ENCODE measurements around the gene CC2D1A. TPM values are rescaled to one million over a fixed set of nuclear protein-coding genes. Genes with fewer than 3 reads are reported as not detected.
"Not testable (repeated sequence)": the region's sequence is repeated elsewhere in the genome, so short reads cannot be mapped to it uniquely, and the experiment has no call there.

CC2D1A gene
- total RNA-seq, 1 donor from 2014 or later: 35.4 TPM

GRCh38 chr19:13965377-13965896 is 59.4 kb downstream of the CC2D1A start:
- no peak for DNase-seq (ENCODE audit: extremely low spot score, unreplicated experiment)

DNA sequence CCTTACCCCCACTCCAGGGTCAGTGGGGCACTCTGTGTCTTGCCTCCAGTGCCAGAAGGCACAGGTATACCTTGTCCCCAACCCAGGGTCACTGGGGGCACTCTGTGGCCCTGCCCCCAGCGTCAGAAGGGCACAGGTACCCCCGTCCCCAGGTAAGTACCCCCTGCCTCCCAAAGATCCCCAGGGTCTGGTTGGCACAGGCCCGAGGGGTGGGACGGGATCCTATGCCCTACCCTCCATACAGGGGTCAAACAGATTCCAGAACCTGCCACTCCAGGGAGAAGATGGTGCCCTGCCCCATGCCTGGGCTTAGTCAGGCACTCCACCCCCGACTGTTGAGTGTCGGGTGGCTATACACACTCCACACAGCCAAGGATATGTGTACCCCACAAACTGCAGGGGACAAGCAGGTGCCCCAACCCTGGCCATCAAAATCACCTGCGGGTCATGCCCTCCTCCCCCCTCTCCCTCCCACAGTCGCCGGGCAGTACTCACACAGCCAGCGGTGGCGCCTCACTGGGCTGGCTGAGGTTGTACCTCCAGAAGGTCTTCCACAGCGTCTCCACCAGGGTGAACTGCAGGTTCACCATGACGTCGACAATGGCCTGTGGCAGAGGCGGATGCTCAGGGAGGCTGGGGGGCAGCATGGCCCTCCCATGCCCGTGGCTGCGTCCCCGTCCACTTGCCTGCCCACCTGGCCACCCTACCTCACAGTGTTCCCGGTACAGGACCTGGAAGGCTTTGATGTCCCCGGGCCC is 60.1 kb downstream of the CC2D1A start:
- Mint-ChIP-seq H3K4me1 (ENCODE audit: unreplicated experiment) (no peaks in the 10 kb centered on the region), H3K9me3 (no peaks in the 10 kb centered on the region), H3K36me3 (peaks cover 13% of the 10 kb centered on the region), H3K27ac (no peak overlapping the region), H3K4me3 (no peak overlapping the region), H3K27me3 (no peaks in the 10 kb centered on the region)
- DNase-seq (ENCODE audit: extremely low spot score, unreplicated experiment): no peak
- TF ChIP-seq, protein P1, sequence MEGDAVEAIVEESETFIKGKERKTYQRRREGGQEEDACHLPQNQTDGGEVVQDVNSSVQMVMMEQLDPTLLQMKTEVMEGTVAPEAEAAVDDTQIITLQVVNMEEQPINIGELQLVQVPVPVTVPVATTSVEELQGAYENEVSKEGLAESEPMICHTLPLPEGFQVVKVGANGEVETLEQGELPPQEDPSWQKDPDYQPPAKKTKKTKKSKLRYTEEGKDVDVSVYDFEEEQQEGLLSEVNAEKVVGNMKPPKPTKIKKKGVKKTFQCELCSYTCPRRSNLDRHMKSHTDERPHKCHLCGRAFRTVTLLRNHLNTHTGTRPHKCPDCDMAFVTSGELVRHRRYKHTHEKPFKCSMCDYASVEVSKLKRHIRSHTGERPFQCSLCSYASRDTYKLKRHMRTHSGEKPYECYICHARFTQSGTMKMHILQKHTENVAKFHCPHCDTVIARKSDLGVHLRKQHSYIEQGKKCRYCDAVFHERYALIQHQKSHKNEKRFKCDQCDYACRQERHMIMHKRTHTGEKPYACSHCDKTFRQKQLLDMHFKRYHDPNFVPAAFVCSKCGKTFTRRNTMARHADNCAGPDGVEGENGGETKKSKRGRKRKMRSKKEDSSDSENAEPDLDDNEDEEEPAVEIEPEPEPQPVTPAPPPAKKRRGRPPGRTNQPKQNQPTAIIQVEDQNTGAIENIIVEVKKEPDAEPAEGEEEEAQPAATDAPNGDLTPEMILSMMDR (conservative IDR thresholded peaks at IDR 0.05): no peak

More at GRCh38 chr19:13965377-13965896, 59.4 kb downstream of the CC2D1A start:
- TF ChIP-seq, protein P1 (conservative IDR thresholded peaks at IDR 0.05): no peak
- no peaks in the 10 kb centered on the region for H3K9me3 Mint-ChIP-seq
- peaks cover 13% of the 10 kb centered on the region for H3K36me3 Mint-ChIP-seq
- no peaks in the 10 kb centered on the region for H3K27me3 Mint-ChIP-seq
- H3K27ac Mint-ChIP-seq: no peak overlapping the region
- no peaks in the 10 kb centered on the region for H3K4me1 Mint-ChIP-seq (ENCODE audit: unreplicated experiment)
- no peak overlapping the region for H3K4me3 Mint-ChIP-seq

GRCh38 chr19:13966684-13967128 is 60.7 kb downstream of the CC2D1A start:
- DNase-seq (ENCODE audit: extremely low spot score, unreplicated experiment): no peak
- Mint-ChIP-seq H3K9me3 (no peaks in the 10 kb centered on the region), H3K27ac (no peak overlapping the region), H3K36me3 (peaks cover 8% of the 10 kb centered on the region), H3K4me1 (ENCODE audit: unreplicated experiment) (no peaks in the 10 kb centered on the region), H3K4me3 (no peak overlapping the region), H3K27me3 (no peaks in the 10 kb centered on the region)
- TF ChIP-seq, protein P1 (conservative IDR thresholded peaks at IDR 0.05): no peak

DNA sequence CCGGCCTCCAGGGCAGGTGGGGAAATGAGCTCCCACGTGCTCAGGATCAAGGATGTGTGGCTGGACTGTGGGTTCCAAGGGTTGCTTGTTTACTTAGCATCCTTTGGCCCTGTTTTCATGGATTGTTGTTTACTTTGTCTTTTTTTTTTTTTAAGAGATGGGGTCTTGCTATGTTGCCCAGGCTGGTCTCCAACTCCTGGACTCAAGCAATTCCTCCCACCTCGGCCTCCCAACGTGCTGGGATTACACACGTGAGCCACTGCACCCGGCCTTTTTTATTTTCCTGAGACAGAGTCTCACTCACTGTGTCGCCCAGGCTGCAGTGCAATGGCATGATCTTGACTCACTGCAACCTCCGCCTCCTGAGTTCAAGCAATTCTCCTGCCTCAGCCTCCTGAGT is 61.2 kb downstream of the CC2D1A start:
- not testable (repeated sequence) for H3K36me3 Mint-ChIP-seq; H3K9me3 Mint-ChIP-seq; H3K27ac Mint-ChIP-seq; H3K4me3 Mint-ChIP-seq; H3K27me3 Mint-ChIP-seq; DNase-seq (ENCODE audit: extremely low spot score, unreplicated experiment); H3K4me1 Mint-ChIP-seq (ENCODE audit: unreplicated experiment)

DNA sequence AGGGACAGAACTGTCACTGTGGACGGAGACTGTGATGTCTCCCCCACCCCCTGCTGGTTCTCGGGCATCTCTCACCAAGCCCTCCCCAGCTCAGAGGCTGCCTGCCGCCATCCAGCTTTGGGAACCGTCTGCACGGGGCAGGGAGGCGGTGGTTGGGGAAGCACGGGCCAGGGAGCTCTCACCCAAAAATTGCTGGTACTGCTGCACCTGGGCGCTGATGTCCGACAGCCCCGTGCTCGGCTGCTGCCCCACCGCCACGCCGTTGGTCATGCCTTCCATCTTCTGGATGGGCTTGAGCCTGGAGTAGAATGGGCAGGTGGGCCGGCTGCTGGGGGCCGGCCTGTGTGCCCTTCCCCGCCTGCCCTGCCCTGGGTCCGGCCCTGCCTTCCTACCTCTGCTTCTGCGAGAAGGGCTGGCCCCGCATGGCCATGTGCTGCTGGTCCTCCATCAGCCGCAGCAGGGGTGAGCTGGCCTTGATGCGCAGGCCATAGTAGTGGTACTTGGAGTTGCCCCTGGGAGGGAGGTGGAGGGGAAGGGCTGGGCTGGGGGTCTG is 62.5 kb downstream of the CC2D1A start:
- Mint-ChIP-seq H3K4me1 (ENCODE audit: unreplicated experiment) (no peaks in the 10 kb centered on the region), H3K27ac (no peak overlapping the region), H3K36me3 (peaks cover 8% of the 10 kb centered on the region), H3K27me3 (no peaks in the 10 kb centered on the region), H3K9me3 (no peaks in the 10 kb centered on the region), H3K4me3 (no peak overlapping the region)
- TF ChIP-seq, protein P1 (conservative IDR thresholded peaks at IDR 0.05): no peak
- DNase-seq (ENCODE audit: extremely low spot score, unreplicated experiment): no peak

GRCh38 chr19:13968999-13969398 is 63.0 kb downstream of the CC2D1A start:
- TF ChIP-seq, protein P1 (conservative IDR thresholded peaks at IDR 0.05): no peak
- Mint-ChIP-seq H3K4me3 (no peak overlapping the region), H3K36me3 (peaks cover 10% of the 10 kb centered on the region), H3K9me3 (no peaks in the 10 kb centered on the region), H3K27ac (no peak overlapping the region), H3K4me1 (ENCODE audit: unreplicated experiment) (peaks cover 2% of the 10 kb centered on the region), H3K27me3 (no peaks in the 10 kb centered on the region)
- no peak for DNase-seq (ENCODE audit: extremely low spot score, unreplicated experiment)
